ENCODE measurements around the gene TRIM73.
"Not testable (repeated sequence)": the region's sequence is repeated elsewhere in the genome, so short reads cannot be mapped to it uniquely, and the experiment has no call there.

DNA sequence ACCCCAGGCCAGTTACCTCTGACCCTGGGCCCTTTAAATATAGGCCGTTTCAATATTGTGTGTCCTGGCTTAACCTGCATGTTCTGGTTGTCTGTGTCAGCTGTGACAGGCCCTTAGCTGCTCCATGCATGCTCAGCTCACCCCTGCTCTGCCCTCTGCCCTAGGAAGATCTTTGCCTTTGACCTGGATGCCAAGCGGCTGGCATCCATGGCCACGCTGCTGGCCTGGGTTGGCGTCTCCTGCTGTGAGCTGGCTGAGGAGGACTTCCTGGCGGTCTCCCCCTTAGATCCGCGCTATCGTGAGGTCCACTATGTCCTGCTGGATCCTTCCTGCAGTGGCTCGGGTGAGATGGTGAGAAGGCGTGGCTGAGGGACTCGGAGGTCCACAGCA lies 20.0 kb downstream of the TRIM73 start:
- TF ChIP-seq, protein P1, sequence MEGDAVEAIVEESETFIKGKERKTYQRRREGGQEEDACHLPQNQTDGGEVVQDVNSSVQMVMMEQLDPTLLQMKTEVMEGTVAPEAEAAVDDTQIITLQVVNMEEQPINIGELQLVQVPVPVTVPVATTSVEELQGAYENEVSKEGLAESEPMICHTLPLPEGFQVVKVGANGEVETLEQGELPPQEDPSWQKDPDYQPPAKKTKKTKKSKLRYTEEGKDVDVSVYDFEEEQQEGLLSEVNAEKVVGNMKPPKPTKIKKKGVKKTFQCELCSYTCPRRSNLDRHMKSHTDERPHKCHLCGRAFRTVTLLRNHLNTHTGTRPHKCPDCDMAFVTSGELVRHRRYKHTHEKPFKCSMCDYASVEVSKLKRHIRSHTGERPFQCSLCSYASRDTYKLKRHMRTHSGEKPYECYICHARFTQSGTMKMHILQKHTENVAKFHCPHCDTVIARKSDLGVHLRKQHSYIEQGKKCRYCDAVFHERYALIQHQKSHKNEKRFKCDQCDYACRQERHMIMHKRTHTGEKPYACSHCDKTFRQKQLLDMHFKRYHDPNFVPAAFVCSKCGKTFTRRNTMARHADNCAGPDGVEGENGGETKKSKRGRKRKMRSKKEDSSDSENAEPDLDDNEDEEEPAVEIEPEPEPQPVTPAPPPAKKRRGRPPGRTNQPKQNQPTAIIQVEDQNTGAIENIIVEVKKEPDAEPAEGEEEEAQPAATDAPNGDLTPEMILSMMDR (IDR thresholded peaks at IDR 0.05): not testable (repeated sequence)
- not testable (repeated sequence) for TF ChIP-seq POLR2A, POLR2AphosphoS5 (IDR thresholded peaks at IDR 0.05)
